ENCODE results near the gene TCFL5. TPM values are rescaled to one million over a fixed set of nuclear protein-coding genes. Genes with fewer than 3 reads are reported as not detected.
"Not testable (repeated sequence)": the region's sequence is repeated elsewhere in the genome, so short reads cannot be mapped to it uniquely, and the experiment has no call there.

The TCFL5 gene
- total RNA-seq, 2 experiments from 2014 or later = 6.2 to 6.5 TPM

DNA sequence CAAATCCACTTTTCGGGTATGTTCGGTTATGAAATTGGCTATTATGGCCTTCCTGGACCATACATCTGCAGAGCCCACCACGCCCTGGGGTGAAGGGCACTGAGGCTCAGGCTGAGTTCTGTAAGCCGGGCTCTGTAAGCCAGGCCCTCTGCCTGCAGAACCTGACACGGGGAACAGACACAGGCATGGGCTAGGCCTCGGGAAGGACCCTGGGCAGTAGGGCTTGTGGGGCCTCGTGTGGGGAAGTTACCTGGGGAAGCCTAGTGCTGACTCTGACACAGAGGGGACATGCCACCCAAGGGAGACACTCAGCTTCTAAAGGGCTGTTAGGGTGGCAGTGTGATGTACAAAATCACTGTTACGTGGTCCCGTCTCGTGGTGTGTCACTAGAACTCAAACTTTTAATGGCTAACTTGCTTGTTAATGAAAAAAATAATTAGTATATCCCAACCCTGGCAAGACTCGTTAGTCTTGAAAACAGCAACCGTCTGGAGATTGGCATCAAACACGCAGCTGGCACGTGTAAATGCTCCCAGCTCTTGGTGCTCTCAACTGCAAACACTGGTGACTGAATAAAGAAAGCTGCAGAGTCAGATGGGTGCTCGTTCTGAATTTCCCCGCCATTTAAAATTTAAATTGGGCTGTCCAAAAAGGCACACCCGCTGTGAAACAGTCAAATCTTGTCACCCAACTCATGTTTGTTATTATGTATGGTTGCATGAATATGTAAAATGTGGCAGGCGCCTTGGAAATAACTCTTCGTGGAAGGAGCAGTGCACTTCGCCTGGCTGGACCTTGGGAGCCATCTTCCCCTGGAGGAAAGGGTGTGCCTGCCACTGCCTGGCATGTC lies 23.6 kb upstream of the TCFL5 start:
- CTCF ChIA-PET = interaction anchor here (0.8 kb wide), 1 partner anchor 17 kb away, joined by 4 read pairs; no protein-coding TSS in a partner anchor
- POLR2A ChIA-PET = no interaction called here

DNA sequence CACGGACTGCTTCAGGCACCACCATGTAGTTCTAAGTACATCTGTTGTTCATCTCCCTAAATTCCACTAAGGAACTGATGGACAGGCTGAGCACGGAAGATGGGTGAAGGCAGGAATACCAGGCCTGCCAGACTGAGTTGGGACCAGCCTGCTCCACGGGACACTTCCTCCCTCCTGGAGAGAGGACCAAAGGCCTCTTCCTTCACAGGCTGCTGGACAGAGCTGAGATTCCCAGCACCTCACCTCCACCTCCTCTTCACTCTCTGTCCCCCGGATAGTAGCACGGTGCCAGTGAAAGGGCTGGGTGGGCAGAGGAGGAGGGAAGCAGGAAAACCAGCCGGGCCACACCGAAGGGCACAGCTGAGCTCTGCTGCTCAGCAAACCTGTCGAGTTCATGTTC lies 22.9 kb upstream of the TCFL5 start:
- ChIA-PET CTCF (interaction anchor here (0.8 kb wide), 1 partner anchor 18 kb away, joined by 4 read pairs; no protein-coding TSS in a partner anchor), POLR2A (no interaction called here)

DNA sequence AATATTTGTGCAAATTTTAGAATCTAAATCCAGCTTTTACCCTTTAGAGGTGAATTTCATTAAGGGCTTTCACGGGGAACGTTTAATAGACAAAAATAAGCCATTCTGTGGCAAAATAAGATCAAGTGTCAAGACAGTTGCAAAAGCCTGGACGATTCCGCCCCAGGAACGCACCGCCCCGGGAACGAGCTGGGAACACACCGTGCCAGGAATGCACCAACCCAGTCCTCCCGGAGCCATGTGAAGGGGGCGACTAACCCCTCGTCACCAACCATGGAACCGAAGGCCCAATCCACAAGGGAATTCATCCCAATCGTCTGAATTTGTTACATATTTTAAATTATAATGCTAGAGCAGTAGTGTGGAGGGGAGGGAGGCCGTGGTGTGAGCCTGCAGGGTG lies 20.8 kb upstream of the TCFL5 start:
- ChIA-PET CTCF (interaction anchor here (1.0 to 1.4 kb wide), 2 partner anchors 15 to 17 kb away, joined by 3 to 4 read pairs; no protein-coding TSS in a partner anchor), POLR2A (interaction anchor here (0.6 kb wide), 1 partner anchor 60 kb away, joined by 3 read pairs; no protein-coding TSS in a partner anchor)

DNA sequence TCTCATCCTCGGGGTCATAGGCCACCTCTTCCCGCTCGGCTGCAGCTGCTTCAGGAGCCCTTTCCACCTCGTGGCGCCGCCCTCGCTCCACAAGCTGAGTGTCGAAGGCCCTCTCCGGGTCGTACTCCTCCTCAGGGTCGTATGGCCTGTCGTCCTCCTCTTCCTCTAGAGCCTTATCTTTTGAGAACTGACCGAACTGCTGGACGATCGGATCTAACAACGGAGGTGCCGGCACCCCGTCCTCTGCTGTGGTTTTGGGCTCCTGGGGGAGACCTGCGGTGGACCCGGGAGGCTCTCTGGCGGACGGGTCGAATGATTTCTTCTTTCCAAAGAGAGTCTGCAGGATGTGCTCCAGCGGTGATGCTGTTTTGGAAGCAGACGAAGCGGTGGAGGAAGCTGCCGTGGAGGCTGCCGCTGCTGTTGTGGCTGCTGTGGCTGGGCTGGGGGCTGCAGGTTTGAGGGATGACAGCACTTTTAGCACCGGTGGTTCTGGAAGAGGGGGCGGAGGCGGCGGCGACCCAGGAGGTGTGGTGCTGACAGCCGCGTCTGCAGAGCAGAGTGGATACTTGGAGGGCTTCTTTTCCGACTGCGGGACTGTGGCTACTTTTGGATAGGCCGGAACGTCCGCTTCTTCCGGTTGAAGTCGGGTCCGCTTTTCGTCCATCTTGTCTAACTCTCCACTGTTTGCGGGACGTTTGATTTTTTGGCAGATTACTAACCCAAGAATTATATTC lies 20.2 kb upstream of the TCFL5 start:
- CTCF ChIA-PET = interaction anchor here (0.5 to 1.4 kb wide), 3 partner anchors 12 to 18 kb away, joined by 3 to 4 read pairs (median 3); no protein-coding TSS in a partner anchor

DNA sequence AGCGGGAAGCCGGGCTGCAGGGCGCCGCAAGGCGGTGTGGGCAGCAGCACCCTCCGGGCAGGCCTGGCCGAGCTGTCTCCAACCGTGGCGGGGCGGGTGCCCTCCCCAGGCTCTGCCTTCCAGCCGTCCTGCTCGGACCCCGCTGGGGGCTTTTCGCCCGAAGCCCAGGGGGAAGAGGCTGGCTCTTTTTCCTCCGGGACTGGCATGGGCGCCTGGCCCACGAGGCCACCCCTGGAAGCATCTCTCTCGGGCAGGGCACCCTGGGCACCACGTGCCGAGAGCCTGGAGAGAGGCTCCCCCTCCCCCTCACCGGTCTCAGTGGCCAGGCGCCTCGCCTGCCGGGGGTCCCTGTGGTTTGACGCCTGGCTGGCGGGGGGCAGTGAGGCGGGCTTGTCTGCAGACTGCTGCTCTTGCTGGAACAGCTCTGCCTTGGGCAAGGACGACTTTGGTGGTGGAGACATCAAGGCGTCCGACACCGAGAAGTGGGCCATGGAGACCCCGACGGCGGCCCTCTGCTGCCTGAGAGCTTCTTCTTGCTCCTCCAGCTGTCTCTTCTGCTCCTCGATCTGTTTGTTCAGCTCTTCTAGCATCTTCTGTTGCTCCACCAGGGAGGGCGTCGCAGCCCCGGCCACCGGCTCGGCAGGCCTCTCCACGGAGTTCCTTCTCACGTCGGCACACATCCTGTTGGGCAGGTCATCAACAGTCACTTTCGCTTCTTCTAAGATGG lies 19.5 kb upstream of the TCFL5 start:
- ChIA-PET POLR2A (no interaction called here), CTCF (interaction anchor here (0.5 kb wide), 1 partner anchor 12 kb away, joined by 3 read pairs; no protein-coding TSS in a partner anchor)

More for the DNA sequence above, 20.2 kb upstream of the TCFL5 start:
- POLR2A ChIA-PET = interaction anchor here (0.6 kb wide), 1 partner anchor 59 kb away, joined by 3 read pairs; no protein-coding TSS in a partner anchor

DNA sequence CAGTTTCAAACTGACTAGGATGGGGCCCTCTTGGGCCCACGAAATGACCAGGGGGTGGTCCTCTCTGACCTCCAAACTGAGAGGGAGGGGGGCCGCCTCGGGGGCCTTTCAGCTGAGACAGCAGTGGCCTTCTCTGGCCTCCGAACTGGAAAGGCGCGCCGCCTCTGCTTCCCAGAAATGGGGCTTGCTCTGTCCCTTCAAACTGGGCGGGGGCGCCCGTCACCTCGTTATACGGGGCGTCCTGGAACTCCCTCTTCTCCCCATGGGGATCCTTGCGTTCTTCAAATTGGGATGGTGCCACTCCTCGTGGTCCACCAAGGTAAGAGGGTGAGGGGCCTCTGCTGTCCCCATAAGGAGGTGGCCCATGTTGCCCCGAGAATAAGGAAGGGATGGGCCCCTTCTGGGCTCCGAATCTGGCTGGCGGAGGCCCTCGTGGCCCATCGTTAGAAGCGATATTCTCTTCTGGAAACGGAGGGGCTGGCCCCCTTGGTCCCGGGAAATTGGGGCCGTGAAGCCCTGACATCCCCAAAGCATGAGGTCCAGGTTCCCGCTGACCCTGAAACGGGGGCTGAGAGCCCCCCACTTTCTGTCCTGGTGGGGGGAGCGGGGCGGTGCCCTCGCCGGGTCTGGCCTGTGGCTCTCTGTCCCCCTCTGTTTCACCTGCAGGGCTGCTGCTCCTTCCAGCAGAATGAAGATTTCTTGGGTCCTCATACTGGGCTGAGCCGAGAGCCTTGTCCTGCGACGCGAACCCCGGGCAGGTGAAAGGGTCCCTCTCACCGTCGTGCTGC lies 18.7 kb upstream of the TCFL5 start:
- ChIA-PET POLR2A (no interaction called here), CTCF (no interaction called here)

DNA sequence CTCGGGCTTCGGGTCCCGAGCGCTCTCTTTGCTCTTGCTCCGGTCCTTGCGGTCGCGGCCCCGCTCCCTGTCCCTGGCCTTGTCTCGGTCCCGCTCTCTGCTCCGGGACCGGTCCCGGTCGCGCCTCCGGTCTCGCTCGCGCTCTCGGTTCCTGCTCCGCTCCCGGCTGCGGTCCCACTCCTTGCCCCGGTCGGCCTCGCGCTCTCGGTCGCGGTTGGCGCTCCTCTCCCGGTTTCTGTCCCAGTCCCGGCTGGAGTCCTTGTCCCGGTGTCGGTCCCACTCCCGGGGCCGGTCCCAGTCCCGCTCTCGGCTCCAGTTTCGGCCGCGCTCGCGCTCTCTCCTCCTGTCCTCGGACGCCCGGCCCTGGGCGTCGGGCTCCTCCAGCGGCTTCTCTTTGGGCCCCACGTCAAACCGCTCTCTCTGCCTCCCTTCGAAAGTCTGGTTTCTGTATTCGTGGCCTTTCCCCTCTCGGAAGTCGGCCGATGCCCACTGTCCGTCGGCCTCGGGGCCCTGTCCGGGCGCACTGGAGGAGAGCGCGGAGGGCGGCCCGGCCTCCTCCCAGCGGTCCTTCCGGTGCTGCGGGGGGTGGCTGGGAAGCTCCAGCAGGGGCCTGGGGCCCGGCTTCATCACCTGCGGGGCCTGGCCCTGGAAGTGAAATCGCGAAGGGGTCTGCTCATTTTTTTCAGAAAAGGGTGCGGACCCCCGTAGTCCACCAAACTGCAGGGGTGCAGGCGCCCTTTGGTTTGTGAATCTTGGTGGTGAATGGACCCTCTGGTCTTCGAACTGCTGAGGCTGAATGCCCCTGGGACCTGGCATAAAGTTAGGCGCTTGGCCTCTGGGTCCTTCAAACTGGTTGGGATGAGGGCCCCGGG lies 17.9 kb upstream of the TCFL5 start:
- CTCF ChIA-PET = no interaction called here

DNA sequence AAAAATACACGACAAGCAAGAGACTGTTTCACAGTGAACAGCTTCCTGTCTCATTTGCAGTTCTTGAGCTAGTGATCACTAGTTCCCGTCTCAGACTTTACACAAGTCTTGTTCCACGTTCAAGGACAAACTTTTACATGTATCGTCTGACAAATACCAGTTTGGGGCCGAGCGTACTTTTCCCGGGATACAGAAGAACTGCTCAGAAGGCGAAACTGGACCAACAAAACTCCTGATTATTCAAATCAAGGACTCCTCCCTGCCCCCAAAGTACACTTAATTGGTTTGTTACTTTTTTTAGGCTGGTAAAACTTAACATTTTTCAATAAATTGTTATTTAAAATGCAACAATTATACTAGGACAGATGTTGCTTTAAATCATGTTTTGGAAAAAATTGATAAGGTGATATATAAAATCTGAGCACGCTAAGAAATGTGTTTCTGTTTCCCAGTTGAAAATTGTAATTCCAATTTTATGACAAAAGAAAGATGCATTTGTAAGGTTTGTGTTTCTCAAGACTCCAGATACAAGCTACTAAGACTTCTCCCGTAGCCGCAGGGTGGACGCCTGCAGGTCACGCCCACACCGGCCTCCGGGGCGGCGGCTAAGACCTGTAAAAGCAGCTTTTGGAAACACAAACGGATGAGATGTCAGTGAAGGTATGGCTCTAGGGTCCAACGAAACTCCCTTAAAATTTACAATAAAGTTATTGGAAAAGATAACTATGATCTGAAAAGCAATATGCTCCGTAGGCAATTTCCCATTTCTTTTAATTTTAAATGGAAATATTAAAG lies 16.8 kb upstream of the TCFL5 start:
- POLR2A ChIA-PET = no interaction called here
- CTCF ChIA-PET = no interaction called here

More for the DNA sequence above, 17.9 kb upstream of the TCFL5 start:
- POLR2A ChIA-PET = no interaction called here

DNA sequence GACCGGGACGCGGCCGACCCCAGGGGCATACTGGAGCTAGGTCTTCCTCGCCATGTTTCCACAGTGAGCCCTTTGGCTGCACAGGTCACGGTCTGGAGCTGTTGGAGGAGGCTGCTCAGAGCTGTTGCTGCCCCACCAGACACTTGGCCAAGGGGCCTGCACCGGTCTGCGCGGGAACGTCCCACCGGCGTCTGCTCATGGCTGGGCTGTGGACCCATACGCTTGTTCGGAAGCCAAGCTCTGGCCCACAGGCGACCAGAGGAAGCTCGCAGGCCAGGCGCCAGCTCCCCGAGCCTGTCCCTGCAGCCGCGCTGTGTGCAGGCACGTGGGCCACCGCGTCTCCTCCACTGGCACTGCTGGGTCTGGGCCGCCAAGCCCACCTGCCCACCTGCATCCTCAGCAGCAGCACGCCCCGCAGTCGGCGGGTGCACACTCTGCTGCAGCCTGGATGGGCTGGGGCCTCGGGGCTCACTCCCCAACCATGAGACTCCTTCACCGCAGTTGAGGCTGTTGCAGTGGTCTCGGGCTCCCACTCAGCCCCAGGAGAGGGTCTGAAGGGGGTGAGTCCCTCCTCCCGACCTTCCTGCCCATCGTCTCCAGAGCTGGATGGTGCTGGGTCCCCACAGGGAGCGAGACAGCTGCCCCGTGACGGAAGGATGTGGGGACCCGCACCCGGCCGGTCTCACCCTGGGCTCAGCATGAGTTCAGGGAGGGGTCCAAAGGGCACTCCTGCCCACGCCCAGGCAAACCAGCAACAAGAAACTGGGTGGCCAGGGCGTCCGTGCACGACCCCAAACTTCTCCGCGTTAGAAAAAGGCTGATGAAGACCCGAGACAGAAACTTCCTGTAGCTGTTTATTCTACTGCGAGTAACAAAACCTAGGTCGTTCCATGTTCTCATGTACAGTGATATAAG lies 15.5 kb upstream of the TCFL5 start:
- POLR2A ChIA-PET = interaction anchor here (1.0 kb wide), 1 partner anchor 60 kb away, joined by 4 read pairs; no protein-coding TSS in a partner anchor
- CTCF ChIA-PET = no interaction called here

DNA sequence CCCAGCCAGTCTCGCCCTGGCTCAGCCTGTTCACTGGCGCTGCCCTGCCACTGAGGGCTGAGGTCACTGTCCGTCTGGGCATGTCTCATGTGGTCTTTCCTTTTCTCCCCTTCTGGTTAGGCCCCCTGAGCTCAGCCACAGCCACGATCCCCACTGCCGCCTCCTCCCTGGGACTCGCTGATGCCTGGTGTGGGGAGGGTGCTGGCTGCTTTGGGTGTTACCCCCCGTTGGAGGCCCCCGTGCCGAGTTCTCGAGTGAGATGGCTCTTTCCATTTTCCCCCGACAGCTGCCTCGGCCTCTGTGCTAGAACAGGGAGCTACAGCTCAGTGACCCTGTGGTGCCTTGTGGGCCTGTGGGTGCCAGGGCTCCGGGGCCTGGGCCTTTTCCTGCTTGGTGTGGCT lies 14.9 kb upstream of the TCFL5 start:
- CTCF ChIA-PET = no interaction called here
- POLR2A ChIA-PET = interaction anchor here (1.0 kb wide), 1 partner anchor 60 kb away, joined by 4 read pairs; no protein-coding TSS in a partner anchor

DNA sequence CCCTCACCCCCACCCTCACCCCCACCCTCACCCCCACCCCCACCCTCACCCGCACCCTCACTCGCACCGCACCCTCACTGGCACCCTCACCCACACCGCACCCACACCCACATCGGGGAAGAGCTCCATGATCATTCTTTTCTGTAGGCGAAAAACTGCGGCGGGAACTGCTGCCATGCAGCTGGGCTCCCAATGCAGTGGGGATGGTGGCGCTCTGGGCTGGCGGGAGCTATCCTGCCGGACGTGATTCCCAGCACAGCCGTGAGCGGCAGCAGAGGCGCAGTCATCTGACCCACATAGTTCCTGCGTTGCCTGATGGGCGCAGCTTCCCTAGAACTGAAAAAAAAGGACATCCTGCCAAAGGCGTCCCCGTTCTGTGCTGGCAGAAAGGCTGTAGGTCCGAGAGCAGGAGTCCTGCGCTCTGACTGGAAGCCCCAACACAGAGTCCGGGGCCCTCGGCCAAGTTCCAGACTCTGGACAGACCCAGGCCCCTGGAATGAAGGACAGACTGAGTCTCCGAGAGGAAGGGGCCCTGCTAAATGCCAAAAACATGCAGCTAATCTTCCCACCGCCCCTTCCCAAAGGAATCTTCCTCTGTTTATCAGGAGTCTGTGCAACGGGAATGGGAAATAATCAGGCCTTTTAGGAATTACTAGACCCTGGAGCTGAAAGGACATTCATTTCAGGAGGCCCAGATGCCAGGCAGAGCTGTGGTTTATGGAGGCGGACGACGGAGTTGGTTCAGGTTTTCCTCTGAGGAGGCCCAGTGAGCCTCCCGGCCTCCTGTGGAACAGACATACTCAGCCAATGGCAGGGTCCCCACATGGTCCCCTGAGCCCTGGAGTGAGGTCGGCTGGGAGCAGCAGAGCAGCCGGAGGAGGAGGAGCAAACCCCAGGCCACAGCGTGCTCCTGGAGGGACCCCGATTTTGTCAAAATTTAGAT lies 14.1 kb upstream of the TCFL5 start:
- ChIA-PET POLR2A (no interaction called here), CTCF (interaction anchor here (1.4 kb wide), 1 partner anchor 12 kb away, joined by 4 read pairs; no protein-coding TSS in a partner anchor)

DNA sequence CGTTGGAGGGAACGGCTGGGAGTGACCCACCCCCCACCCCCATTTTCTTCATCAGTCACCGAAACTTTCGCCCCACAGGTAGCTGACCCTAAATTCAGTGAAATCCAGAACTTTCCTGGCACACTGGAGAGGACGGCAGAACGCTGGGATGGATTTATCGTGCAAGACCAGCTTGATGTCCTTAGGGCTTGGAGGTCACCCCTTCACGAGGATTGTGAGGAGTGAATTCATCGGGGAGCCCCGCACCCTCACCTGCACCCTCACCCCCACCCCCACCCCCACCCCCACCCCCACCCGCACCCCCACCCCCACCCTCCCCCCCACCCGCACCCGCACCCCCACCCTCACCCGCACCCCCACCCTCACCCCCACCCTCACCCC lies 13.3 kb upstream of the TCFL5 start:
- POLR2A ChIA-PET = no interaction called here
- CTCF ChIA-PET = interaction anchor here (0.6 to 3.1 kb wide), 3 partner anchors 11 to 153 kb away, joined by 3 to 14 read pairs (median 4); no protein-coding TSS in a partner anchor

DNA sequence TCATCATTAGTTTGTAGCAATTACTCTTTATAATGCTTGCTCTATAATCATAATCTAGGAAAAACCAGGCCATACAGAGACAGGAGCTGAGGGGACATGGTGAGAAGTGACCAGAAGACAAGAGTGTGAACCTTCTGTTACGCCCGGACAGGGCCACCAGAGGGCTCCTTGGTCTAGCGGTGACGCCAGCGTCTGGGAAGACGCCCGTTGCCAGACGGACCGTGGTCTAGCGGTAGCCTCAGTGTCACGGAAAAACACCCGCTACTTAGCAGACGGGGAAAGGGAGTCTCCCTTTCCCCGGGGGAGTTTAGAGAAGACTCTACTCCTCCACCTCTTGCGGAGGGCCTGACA lies 12.0 kb upstream of the TCFL5 start:
- POLR2A ChIA-PET = not testable (repeated sequence)
- CTCF ChIA-PET = interaction anchor here (1.5 to 3.1 kb wide), 3 partner anchors 24 to 138 kb away, joined by 3 to 14 read pairs (median 5); no protein-coding TSS in a partner anchor

DNA sequence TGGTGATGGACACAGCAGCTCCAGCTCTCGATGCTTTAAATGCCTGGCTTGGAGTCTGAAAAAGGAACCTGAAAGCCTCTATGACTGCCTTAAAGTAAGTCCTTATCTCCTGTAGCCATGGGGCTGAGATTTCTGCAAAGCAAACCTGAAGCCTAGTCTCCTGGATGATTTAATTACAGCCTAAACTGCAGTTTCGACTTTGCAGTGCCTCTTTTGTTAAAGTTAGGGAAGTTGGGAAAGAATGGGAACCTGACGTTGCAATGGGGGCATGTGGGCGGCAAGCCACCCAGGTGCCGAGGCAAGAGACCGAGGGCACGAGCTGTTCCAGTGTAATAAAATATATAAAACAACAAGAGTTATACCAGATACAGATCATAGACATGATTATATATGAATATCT lies 11.7 kb upstream of the TCFL5 start:
- CTCF ChIA-PET = interaction anchor here (1.5 to 3.1 kb wide), 3 partner anchors 24 to 138 kb away, joined by 3 to 14 read pairs (median 5); no protein-coding TSS in a partner anchor
- POLR2A ChIA-PET = no interaction called here

DNA sequence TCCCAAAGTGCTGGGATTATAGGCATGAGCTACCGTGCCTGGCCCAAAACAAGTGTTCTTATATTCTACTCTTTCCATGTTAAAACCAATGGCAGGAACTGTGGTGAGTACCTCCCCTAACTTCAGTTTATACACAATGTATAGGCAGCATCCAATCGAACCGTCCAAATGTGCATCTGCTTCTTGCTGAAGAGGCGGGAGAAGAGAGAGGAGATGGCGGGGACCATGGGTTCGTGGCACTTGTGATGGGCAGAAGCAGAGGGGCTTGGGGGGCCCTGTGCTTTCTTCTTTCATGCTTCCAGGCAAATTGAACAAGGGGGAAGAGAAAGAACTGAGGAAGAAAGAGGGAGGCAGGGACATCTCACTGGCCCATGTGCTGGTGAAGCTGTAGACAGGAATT lies 11.2 kb upstream of the TCFL5 start:
- CTCF ChIA-PET = interaction anchor here (1.8 to 3.1 kb wide), 2 partner anchors 136 to 139 kb away, joined by 5 to 14 read pairs; no protein-coding TSS in a partner anchor
- POLR2A ChIA-PET = no interaction called here
